Heart left ventricle (tissue), 16 donors: Measurements from ENCODE around the gene VPS52. TPM values are rescaled to one million over a fixed set of nuclear protein-coding genes. Genes with fewer than 3 reads are reported as not detected.
"Not testable (repeated sequence)": the region's sequence is repeated elsewhere in the genome, so short reads cannot be mapped to it uniquely, and the experiment has no call there.

ENCODE experiments used
- ATAC-seq, 4 donors: fragments of 200-7000 bp; cut with Tn5 transposase; one replicate each; pipeline ENCODE4 v1.9.1; 2020 to 2022; ENCODE audit warnings: moderate library complexity in 4 of 4, mild to moderate bottlenecking in 3 of 4, moderate number of reproducible peaks in 1 of 4
- DNase-seq, 5 donors: peaks; one replicate each; pipeline ENCODE4 v3.0.0-alpha.2; 2020
- H3K27ac ChIP-seq, 12 donors: fragments of 200-600 bp; sonication (generic) in 4 of 12; one replicate each; pipeline versions ENCODE4 v1.5.0 to v1.8.0; 2016 to 2022; ENCODE audit warnings: mild to moderate bottlenecking in 2 of 12
- H3K27me3 ChIP-seq, 9 donors: fragments of 200-600 bp; sonication (generic) in 2 of 9; one replicate each; pipeline versions ENCODE4 v1.5.1 to v1.8.0; 2016 to 2022; ENCODE audit warnings: mild to moderate bottlenecking in 3 of 9
- H3K36me3 ChIP-seq, 9 donors: fragments of 200-600 bp; sonication (generic) in 2 of 9; one replicate each; pipeline versions ENCODE4 v1.5.0 to v1.8.0; 2018 to 2022; ENCODE audit warnings: mild to moderate bottlenecking in 2 of 9
- H3K4me1 ChIP-seq, 12 donors: fragments of 200-600 bp; sonication (generic) in 4 of 12; one replicate each; pipeline versions ENCODE4 v1.5.0 to v1.8.0; 2016 to 2022; ENCODE audit warnings: mild to moderate bottlenecking in 3 of 12
- H3K4me3 ChIP-seq, 12 donors: fragments of 200-600 bp; sonication (generic) in 4 of 12; one replicate each; pipeline versions ENCODE4 v1.5.0 to v1.8.0; 2017 to 2022; ENCODE audit warnings: mild to moderate bottlenecking in 9 of 12, moderate library complexity in 4 of 12
- H3K9me3 ChIP-seq, 12 donors: fragments of 200-600 bp; sonication (generic) in 4 of 12; one replicate each; pipeline versions ENCODE4 v1.5.0 to v1.8.0; 2016 to 2022; ENCODE audit warnings: mild to moderate bottlenecking in 1 of 12
- CTCF ChIP-seq, 12 donors: fragments of 200-600 bp; sonication (generic) in 4 of 12; IDR thresholded peaks; one replicate each; pipeline versions ENCODE4 v1.5.0 to v1.8.0; 2018 to 2022; ENCODE audit warnings: antibody characterized with exemption in 12 of 12, mild to moderate bottlenecking in 5 of 12
- POLR2A ChIP-seq, 2 donors: fragments of 450-650 bp; IDR thresholded peaks; one replicate each; pipeline ENCODE4 v1.6.1; 2017; ENCODE audit warnings: antibody characterized with exemption in 2 of 2, mild to moderate bottlenecking in 2 of 2, moderate library complexity in 2 of 2
- WGBS, 4 donors: extraction: QIAGEN DNeasy Blood & Tissue Kit in 2 of 4; methylation state at CpG; one replicate each; pipeline versions ENCODE4 v1.1.5 to v1.1.7; 2013 to 2018; 5-methylcytosine and 5-hydroxymethylcytosine counted together
- intact Hi-C, 10 donors: fragments of 100-400 bp; cut with DNase I; formaldehyde crosslinking; loops; one replicate each; pipeline versions ENCODE4 v1.11.1 to v1.14.2; 2022
- polyA plus RNA-seq, 2 donors: library from polyadenylated mRNA; stranded (reverse); fragments of 200-250 nt; gene quantifications; one replicate each; pipeline ENCODE4 v1.2.3, GENCODE V29; 2013
- total RNA-seq, 9 donors: library from RNA; depleted of rRNA in 2 of 9; stranded (reverse); fragments of >200 nt in 2 of 9; fragmentation: NEBNext Ultra II Directional in 3 of 9; extraction: Animal tissue kit (Norgen Biotek cat#: 25700) in 3 of 9; gene quantifications; one replicate each; pipeline versions ENCODE4 v1.1.0 to v1.2.4, GENCODE V29; 2016 to 2023
- donor health status: ischemic (EF 13 %, LVEDD 7.1; RV severe dilation, severe dysfunction).
- donor health status: healthy with polysubstance abuse.
- donor health status: DM: no; HTN: yes; CAD: no.
- donor health status: DM: no; HTN: no; CAD: no.
- donor health status: ischemic (EF 25% LVEDD 6.9; RV normal size, moderate dysfunction).
- donor health status: ischemic (EF 25% LVEDD 5.7; RV mildly dilated, moderate dysfunction).
- donor health status: healthy.
- donor health status: DM: yes; HTN: yes; CAD: no.
- donor health status: ischemic (EF 35%, LVEDD 5.7; RV mildly dilated, moderate dysfunction).
- donor health status: nonischemic (EF 11% LVEDD 7.7; RV severe dilation, severe dysfunction).
- donor health status: DM: yes; HTN: yes; CAD: no.
- donor health status: PGD.
- donor health status: ischemic (EF 29% LVEDD 5.4; RV normal size, mild dysfunction).
- donor health status: nonischemic (EF 23%, LVEDD 6.1; RV moderate dilation, normal function).

VPS52 gene
- total and polyA plus RNA-seq, 11 donors = 25.1 to 47.0 (median 33.0) TPM

GRCh38 chr6:33237741-33238140 is 33.9 kb downstream of the VPS52 start:
- no peak for ATAC-seq

GRCh38 chr6:33236852-33237251 is 34.8 kb downstream of the VPS52 start:
- WGBS, 4 donors = 85 to 88% (median 87%) methylated on average over 6 of the region's 6 CpGs
- Histone ChIP-seq H3K27ac (no peak overlapping the region), H3K9me3 (no peaks in the 10 kb centered on the region), H3K36me3 (no peaks in the 10 kb centered on the region), H3K27me3 (peaks cover 0 to 42% (median 13%) of the 10 kb centered on the region in 9 donors), H3K4me1 (no peaks in the 10 kb centered on the region), H3K4me3 (no peak overlapping the region)
- ATAC-seq (no peak), DNase-seq (no peak)
- intact Hi-C loops = loop anchor here in 1 of 10 donors (5.0 kb wide), 1 partner anchor 130 kb away; no protein-coding TSS in a partner anchor
- TF ChIP-seq POLR2A (IDR thresholded peaks at IDR 0.05) = no peak
- TF ChIP-seq CTCF (IDR thresholded peaks at IDR 0.05) = no peak

More at GRCh38 chr6:33237741-33238140, 33.9 kb downstream of the VPS52 start:
- no peaks in the 10 kb centered on the region for H3K36me3 ChIP-seq
- H3K27ac ChIP-seq = no peak overlapping the region
- no peaks in the 10 kb centered on the region for H3K9me3 ChIP-seq
- WGBS, 4 donors = 72 to 83% (median 77%) methylated on average over 2 of the region's 2 CpGs
- no peak overlapping the region for H3K4me3 ChIP-seq
- intact Hi-C loops = loop anchor here in 1 of 10 donors (5.0 kb wide), 1 partner anchor 130 kb away; no protein-coding TSS in a partner anchor
- no peaks in the 10 kb centered on the region for H3K4me1 ChIP-seq
- no peak for DNase-seq
- TF ChIP-seq POLR2A (IDR thresholded peaks at IDR 0.05) (no peak), CTCF (IDR thresholded peaks at IDR 0.05) (no peak)
- H3K27me3 ChIP-seq = peaks cover 0 to 42% (median 13%) of the 10 kb centered on the region in 9 donors

- Histone ChIP-seq H3K4me1 (no peaks in the 10 kb centered on the region), H3K4me3 (no peak overlapping the region), H3K27ac (no peak overlapping the region), H3K9me3 (no peaks in the 10 kb centered on the region), H3K27me3 (peaks cover 0 to 40% (median 13%) of the 10 kb centered on the region in 9 donors), H3K36me3 (no peaks in the 10 kb centered on the region)
- no peak for ATAC-seq
- intact Hi-C loops = loop anchor here in 1 of 10 donors (5.0 kb wide), 1 partner anchor 129 kb away; no protein-coding TSS in a partner anchor
- DNase-seq = no peak
- TF ChIP-seq POLR2A (IDR thresholded peaks at IDR 0.05) = no peak
- no peak for TF ChIP-seq CTCF (IDR thresholded peaks at IDR 0.05)
These were observed 35.3 kb downstream of the VPS52 start for GRCh38 chr6:33236328-33236727.

GRCh38 chr6:33235221-33235634 is 36.4 kb downstream of the VPS52 start:
- 10 to 18% (median 15%) methylated on average over 6 of the region's 6 CpGs for WGBS, 4 donors
- DNase-seq (no peak), ATAC-seq (no peak)
- H3K27me3 ChIP-seq = peaks cover 0 to 36% (median 6%) of the 10 kb centered on the region in 9 donors
- TF ChIP-seq CTCF (IDR thresholded peaks at IDR 0.05) (no peak), POLR2A (IDR thresholded peaks at IDR 0.05) (no peak)
- H3K4me3 ChIP-seq = no peak overlapping the region
- no peak overlapping the region for H3K27ac ChIP-seq
- no peaks in the 10 kb centered on the region for H3K36me3 ChIP-seq
- no peaks in the 10 kb centered on the region for H3K9me3 ChIP-seq
- no peaks in the 10 kb centered on the region for H3K4me1 ChIP-seq
- intact Hi-C loops = loop anchor here in 1 of 10 donors (5.0 kb wide), 1 partner anchor 128 kb away; no protein-coding TSS in a partner anchor

GRCh38 chr6:33226503-33227120 is 45.1 kb downstream of the VPS52 start:
- DNase-seq, H3K4me3 ChIP-seq, H3K4me1 ChIP-seq, intact Hi-C loops, ATAC-seq, H3K36me3 ChIP-seq, H3K9me3 ChIP-seq, H3K27ac ChIP-seq: not testable (repeated sequence)
- peaks cover 0 to 34% (median 11%) of the 10 kb centered on the region in 9 donors for H3K27me3 ChIP-seq
- 32 to 44% (median 41%) methylated on average over 14 of the region's 14 CpGs for WGBS, 4 donors
